ENCODE results near the gene ASCC3. TPM values are rescaled to one million over a fixed set of nuclear protein-coding genes. Genes with fewer than 3 reads are reported as not detected.

ASCC3 gene
- total RNA-seq, 4 donors from 2014 or later = 20.3 to 26.8 (median 24.5) TPM

DNA sequence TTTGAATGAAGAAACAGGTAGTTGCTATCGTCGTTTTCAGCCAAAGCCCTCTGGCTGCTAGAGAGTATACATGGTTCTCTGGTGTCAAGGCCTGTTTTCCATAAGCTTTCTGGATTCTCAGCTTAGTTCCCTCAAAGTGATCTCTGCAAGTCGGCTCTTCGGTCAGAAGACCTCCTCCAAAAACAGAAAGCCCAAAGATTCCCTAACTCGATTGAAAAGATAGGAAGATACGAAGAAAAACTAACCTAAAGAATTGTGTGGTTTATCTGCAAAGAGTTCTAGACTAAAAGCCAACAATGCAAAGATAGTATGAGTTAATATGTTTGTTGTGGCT is 545 bp upstream of the ASCC3 start:
- DNase-seq (ENCODE audit: low spot score in 2 of 2) = no peak
- TF ChIP-seq, protein P1, sequence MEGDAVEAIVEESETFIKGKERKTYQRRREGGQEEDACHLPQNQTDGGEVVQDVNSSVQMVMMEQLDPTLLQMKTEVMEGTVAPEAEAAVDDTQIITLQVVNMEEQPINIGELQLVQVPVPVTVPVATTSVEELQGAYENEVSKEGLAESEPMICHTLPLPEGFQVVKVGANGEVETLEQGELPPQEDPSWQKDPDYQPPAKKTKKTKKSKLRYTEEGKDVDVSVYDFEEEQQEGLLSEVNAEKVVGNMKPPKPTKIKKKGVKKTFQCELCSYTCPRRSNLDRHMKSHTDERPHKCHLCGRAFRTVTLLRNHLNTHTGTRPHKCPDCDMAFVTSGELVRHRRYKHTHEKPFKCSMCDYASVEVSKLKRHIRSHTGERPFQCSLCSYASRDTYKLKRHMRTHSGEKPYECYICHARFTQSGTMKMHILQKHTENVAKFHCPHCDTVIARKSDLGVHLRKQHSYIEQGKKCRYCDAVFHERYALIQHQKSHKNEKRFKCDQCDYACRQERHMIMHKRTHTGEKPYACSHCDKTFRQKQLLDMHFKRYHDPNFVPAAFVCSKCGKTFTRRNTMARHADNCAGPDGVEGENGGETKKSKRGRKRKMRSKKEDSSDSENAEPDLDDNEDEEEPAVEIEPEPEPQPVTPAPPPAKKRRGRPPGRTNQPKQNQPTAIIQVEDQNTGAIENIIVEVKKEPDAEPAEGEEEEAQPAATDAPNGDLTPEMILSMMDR (IDR thresholded peaks at IDR 0.05) = no peak
- no peak for TF ChIP-seq POLR2A (IDR thresholded peaks at IDR 0.05)
- whole genome bisulfite sequencing, 2 donors = 4 to 7% methylated on average over 6 of the region's 6 CpGs
- intact Hi-C loops (cut with DNase I; ENCODE audit: low total_unique reads) = no loop called here
- H3K4me3 ChIP-seq (ENCODE audit: low read depth, poor library complexity, severe bottlenecking) = peak overlapping the region; percentile 85

DNA sequence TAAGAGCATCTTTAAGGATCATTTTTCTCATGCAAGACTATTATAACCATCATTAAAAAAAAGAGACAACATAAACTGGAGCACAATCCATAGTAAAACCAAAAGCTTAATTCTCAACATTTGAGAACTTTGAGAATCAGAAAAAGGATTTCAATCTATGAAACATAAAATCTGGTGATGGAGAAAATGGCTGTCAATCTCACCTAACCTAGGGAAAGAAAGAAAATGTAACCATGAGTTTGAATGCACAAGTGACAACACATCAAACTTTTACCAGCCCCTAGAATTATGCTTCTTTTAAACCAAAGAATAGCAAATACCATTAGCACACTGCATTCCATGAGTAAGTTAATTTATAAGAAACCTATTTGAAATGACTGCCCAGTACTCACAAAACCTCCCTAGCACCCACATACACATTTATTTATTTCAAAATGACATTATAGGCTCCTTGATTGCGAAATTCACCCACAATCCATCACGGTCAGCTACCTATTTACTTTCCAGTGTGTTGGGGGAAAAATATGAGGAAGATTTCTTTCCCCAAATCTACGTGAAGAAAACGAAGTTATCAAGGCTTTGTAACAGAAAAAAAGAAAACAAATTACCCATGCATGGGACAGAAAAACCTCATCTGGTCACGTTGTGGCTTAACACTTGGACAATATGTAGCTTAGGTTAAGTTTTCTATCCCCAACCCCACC is 828 bp downstream of the ASCC3 start:
- 3 to 6% methylated on average over 5 of the region's 5 CpGs for WGBS, 2 donors

DNA sequence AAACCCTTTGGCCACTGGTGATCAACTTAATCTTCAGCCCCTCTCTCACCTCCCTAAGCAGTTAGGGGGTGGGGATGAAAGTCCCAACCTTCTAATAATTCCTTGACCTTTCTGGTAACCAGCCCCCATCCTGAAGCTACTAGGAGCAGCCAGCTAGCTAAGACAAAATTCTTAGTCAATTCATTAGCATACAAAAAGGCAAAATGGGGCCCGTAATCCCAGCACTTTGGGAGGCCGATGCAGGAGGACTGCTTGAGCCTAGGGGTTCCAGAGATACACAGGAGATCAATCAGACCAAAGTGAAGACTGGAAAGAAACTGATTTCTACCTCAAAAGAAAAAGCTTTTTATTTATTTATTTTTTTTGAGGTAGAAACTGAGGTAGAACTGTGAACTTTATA is 1.8 kb downstream of the ASCC3 start:
- intact Hi-C loops (cut with DNase I; ENCODE audit: low total_unique reads) = no loop called here
- WGBS, 2 donors = 89 to 96% methylated on average over 2 of the region's 2 CpGs
- TF ChIP-seq, protein P1 (IDR thresholded peaks at IDR 0.05) = no peak
- TF ChIP-seq POLR2A (IDR thresholded peaks at IDR 0.05) = no peak
- H3K4me3 ChIP-seq (ENCODE audit: low read depth, poor library complexity, severe bottlenecking) = no peak overlapping the region
- no peak for DNase-seq (ENCODE audit: low spot score in 2 of 2)

More for the DNA sequence above, 828 bp downstream of the ASCC3 start:
- intact Hi-C loops (cut with DNase I; ENCODE audit: low total_unique reads) = no loop called here
- TF ChIP-seq, protein P1 (IDR thresholded peaks at IDR 0.05) = no peak
- no peak for TF ChIP-seq POLR2A (IDR thresholded peaks at IDR 0.05)
- DNase-seq (ENCODE audit: low spot score in 2 of 2) = no peak
- H3K4me3 ChIP-seq (ENCODE audit: low read depth, poor library complexity, severe bottlenecking) = peak overlapping the region; percentile 85

DNA sequence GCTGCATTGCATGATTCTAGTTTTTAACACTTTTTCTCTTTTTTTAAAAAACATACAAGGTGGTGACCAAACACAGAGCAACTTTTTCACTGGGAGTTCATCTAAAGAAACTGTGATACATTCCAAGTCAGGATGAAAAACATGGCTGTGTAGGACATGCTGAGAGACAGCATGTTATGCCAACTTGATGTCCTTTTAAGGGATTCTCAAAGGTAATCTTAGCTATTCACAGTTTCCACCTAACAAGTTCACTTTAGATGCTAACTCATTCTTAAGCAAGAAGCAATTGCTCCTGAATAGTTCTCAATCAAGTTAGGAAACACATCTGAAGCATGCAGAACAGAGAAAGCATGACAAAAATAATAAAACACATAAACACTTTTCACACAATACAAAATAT is 3.3 kb downstream of the ASCC3 start:
- no peak for DNase-seq (ENCODE audit: low spot score in 2 of 2)
- H3K4me3 ChIP-seq (ENCODE audit: low read depth, poor library complexity, severe bottlenecking) = no peak overlapping the region
- TF ChIP-seq POLR2A (IDR thresholded peaks at IDR 0.05) = no peak
- TF ChIP-seq, protein P1 (IDR thresholded peaks at IDR 0.05) = no peak
- intact Hi-C loops (cut with DNase I; ENCODE audit: low total_unique reads) = no loop called here

DNA sequence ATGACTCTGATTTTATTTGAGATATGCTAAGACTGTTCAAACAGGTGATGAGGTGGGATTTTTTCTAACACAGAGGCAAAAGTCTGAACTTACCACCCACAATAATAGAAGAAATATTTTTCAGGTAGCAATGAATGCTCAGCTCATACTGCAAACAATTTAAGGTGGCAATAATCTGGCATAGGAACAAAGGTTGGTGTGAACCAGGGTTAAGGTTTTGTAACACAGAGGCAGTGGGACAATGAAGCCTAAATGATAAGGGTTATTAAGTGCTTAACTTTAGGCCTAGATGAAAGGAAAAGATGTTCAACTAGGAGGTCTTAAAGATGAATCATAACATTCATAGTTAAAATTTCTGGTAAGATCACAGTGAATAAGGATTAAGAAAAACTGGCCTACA is 4.9 kb downstream of the ASCC3 start:
- intact Hi-C loops (cut with DNase I; ENCODE audit: low total_unique reads) = no loop called here
- DNase-seq (ENCODE audit: low spot score in 2 of 2) = no peak

More for the DNA sequence above, 4.9 kb downstream of the ASCC3 start:
- no peak overlapping the region for H3K4me3 ChIP-seq (ENCODE audit: low read depth, poor library complexity, severe bottlenecking)
- TF ChIP-seq POLR2A (IDR thresholded peaks at IDR 0.05) = no peak
- TF ChIP-seq, protein P1 (IDR thresholded peaks at IDR 0.05) = no peak

Measured in lower leg skin (tissue), 4 donors.